Endothelial cell of umbilical vein (primary cell): ENCODE measurements around the gene TMEM63B. TPM values are rescaled to one million over a fixed set of nuclear protein-coding genes. Genes with fewer than 3 reads are reported as not detected.

Source experiments
- BruUV-seq: library from RNA; stranded (reverse); fragments of 400-500 nt; replicated peaks from 2 replicates; lab custom pipeline; 2021; lab: Mats Ljungman, UMichigan
- CTCF ChIA-PET: fragments of 300-600, 350-600 bp; sonication (Branson Sonifier 250); formaldehyde crosslinking; loops from one replicate; lab custom pipeline; 2021; ENCODE audit warnings: antibody characterized with exemption, inconsistent platforms; lab: Charles Lee
- POLR2A ChIA-PET: fragments of 300-600, 350-600 bp; sonication (Branson Sonifier 250); formaldehyde crosslinking; loops from one replicate; lab custom pipeline; 2021; ENCODE audit warnings: antibody characterized with exemption, inconsistent platforms; lab: Charles Lee
- DNase-seq: peaks from one replicate; pipeline ENCODE4 v3.0.0-alpha.2; 2011; ENCODE audit warnings: low read depth, low spot score
- FAIRE-seq: peaks from 2 replicates; lab custom pipeline; 2011; peaks lifted over from hg19 to GRCh38; lab: Jason Lieb, UNC
- H2AFZ ChIP-seq: 2 replicates; pipeline ENCODE4 v1.6.0; 2012; ENCODE audit warnings: low read depth, low read length, control low read depth, inconsistent platforms
- H3K27ac ChIP-seq: 2 replicates; pipeline ENCODE4 v1.5.1; 2011; ENCODE audit warnings: low read depth, mild to moderate bottlenecking, control low read depth, low read length, moderate library complexity; ENCODE audit not compliant: insufficient read depth
- H3K27me3 ChIP-seq, 2 experiments: 2 replicates each; pipeline versions ENCODE4 v1.6.0 to v1.6.1; 2011; ENCODE audit warnings: low read length in 2 of 2, mixed read lengths in 1 of 2; ENCODE audit not compliant: control insufficient read depth in 2 of 2, insufficient read depth in 2 of 2
- H3K36me3 ChIP-seq, 2 experiments: 2 replicates in 1 of 2; 3 replicates in 1 of 2; pipeline ENCODE4 v1.5.1; 2011; ENCODE audit warnings: low read length in 2 of 2, mild to moderate bottlenecking in 1 of 2, moderate library complexity in 1 of 2; ENCODE audit not compliant: control insufficient read depth in 2 of 2, insufficient read depth in 2 of 2; ENCODE audit errors: extremely low read depth in 1 of 2
- H3K4me1 ChIP-seq: 3 replicates; pipeline ENCODE4 v1.5.1; 2011; ENCODE audit warnings: mild to moderate bottlenecking, low read length; ENCODE audit not compliant: control insufficient read depth, insufficient read depth; ENCODE audit errors: extremely low read depth
- H3K4me2 ChIP-seq: 2 replicates; pipeline ENCODE4 v1.6.1; 2011; ENCODE audit warnings: low read length, control low read depth, mixed read lengths; ENCODE audit not compliant: insufficient read depth
- H3K4me3 ChIP-seq, 3 experiments: fragments of 200-600 bp in 1 of 3; sonication (generic), shearing (Covaris generic) in 1 of 3; replicated peaks in 1 of 3; 2 replicates each; pipeline ENCODE4 v1.5.1; 2011 to 2016; ENCODE audit warnings: control low read depth in 3 of 3, low read length in 3 of 3, mild to moderate bottlenecking in 2 of 3, inconsistent platforms in 1 of 3, low read depth in 1 of 3, moderate library complexity in 1 of 3; ENCODE audit not compliant: insufficient read depth in 1 of 3
- H3K79me2 ChIP-seq: 2 replicates; pipeline ENCODE4 v1.6.0; 2012; ENCODE audit warnings: low read length, inconsistent platforms; ENCODE audit not compliant: control insufficient read depth, insufficient read depth
- H3K9ac ChIP-seq: replicated peaks from 2 replicates; pipeline ENCODE3; 2011; ENCODE audit warnings: low read length, control low read depth; ENCODE audit not compliant: insufficient read depth; ENCODE audit errors: extremely low read depth
- H3K9me1 ChIP-seq: replicated peaks from 3 replicates; pipeline ENCODE4 v1.6.0; 2011; ENCODE audit warnings: mild to moderate bottlenecking, low read length; ENCODE audit not compliant: control insufficient read depth, insufficient read depth; ENCODE audit errors: extremely low read depth
- H3K9me3 ChIP-seq: replicated peaks from 2 replicates; pipeline ENCODE4 v1.5.1; 2012; ENCODE audit warnings: low read length, inconsistent platforms; ENCODE audit not compliant: control insufficient read depth, insufficient read depth
- H4K20me1 ChIP-seq: replicated peaks from 2 replicates; pipeline ENCODE3; 2011; ENCODE audit warnings: mild to moderate bottlenecking, low read length; ENCODE audit not compliant: control insufficient read depth, insufficient read depth; ENCODE audit errors: extremely low read depth
- EZH2 ChIP-seq: IDR thresholded peaks from 2 replicates; pipeline ENCODE4 v1.6.1; 2012; ENCODE audit warnings: borderline replicate concordance, low read depth, mild to moderate bottlenecking, moderate library complexity, low read length, inconsistent platforms; ENCODE audit not compliant: severe bottlenecking
- FOS ChIP-seq: IDR thresholded peaks from 2 replicates; pipeline ENCODE4 v1.6.1; 2011; ENCODE audit warnings: mild to moderate bottlenecking, low read length, moderate library complexity, borderline replicate concordance; ENCODE audit not compliant: insufficient read depth
- GATA2 ChIP-seq: IDR thresholded peaks from 2 replicates; pipeline ENCODE4 v1.7.0; 2011; ENCODE audit warnings: low read depth, mild to moderate bottlenecking, moderate library complexity, mixed read lengths, low read length; ENCODE audit not compliant: insufficient read length, insufficient read depth
- JUN ChIP-seq: IDR thresholded peaks from 2 replicates; pipeline ENCODE4 v1.6.1; 2011; ENCODE audit warnings: borderline replicate concordance, low read depth; ENCODE audit not compliant: insufficient read length, insufficient read depth
- MYC ChIP-seq: IDR thresholded peaks from one replicate; pipeline ENCODE4 v1.6.1; 2011; ENCODE audit warnings: mild to moderate bottlenecking, low read depth, low read length
- POLR2A ChIP-seq: IDR thresholded peaks from 2 replicates; pipeline ENCODE4 v1.6.1; 2012; ENCODE audit warnings: low read depth, mild to moderate bottlenecking, control low read depth, low read length
- POLR2AphosphoS5 ChIP-seq: IDR thresholded peaks from 2 replicates; pipeline ENCODE4 v1.6.1; 2012; ENCODE audit warnings: low read depth, mild to moderate bottlenecking, control low read depth, low read length, moderate library complexity; ENCODE audit not compliant: insufficient read depth
- dilution Hi-C: fragments of 300-500 bp; cut with MboI; formaldehyde crosslinking; loops from one replicate; pipeline ENCODE4 v1.15.0; 2019; ENCODE audit warnings: low sequenced_read_pairs; ENCODE audit not compliant: extremely low pct_ligation_motif_present
- intact Hi-C: fragments of 100-400 bp; cut with micrococcal nuclease; formaldehyde crosslinking; loops from one replicate; pipeline ENCODE4 v1.10.0; 2022
- polyA plus RNA-seq, 4 experiments: library from polyadenylated mRNA; depleted of rRNA in 3 of 4; stranded (reverse) in 3 of 4; unstranded in 1 of 4; fragments of >200 nt; gene quantifications; 2 replicates each; pipeline versions ENCODE4 v1.2.1 to v1.2.3, GENCODE V29; 2011 to 2012; ENCODE audit warnings: missing spikeins in 1 of 4
- total RNA-seq: library from RNA; stranded (reverse); gene quantifications from 2 replicates; pipeline ENCODE4 v1.2.3, GENCODE V29; 2021
- TF ChIP-seq, protein P1 (sequence below), 2 donors: IDR thresholded peaks; 1 replicate in 1 of 2; 2 replicates in 1 of 2; pipeline ENCODE4 v1.5.1; 2011; ENCODE audit warnings: low read length in 2 of 2, mild to moderate bottlenecking in 2 of 2, moderate library complexity in 2 of 2, control low read depth in 1 of 2, inconsistent platforms in 1 of 2, low read depth in 1 of 2; ENCODE audit not compliant: insufficient read depth in 1 of 2; ENCODE audit errors: extremely low read depth in 1 of 2
- TF ChIP-seq, protein P2 (sequence below): IDR thresholded peaks from 2 replicates; pipeline ENCODE4 v1.6.1; 2011; ENCODE audit not compliant: insufficient read depth, insufficient read length

TMEM63B gene
- total and polyA plus RNA-seq, 2 donors (not counting 3 experiments of a cell fraction or from before 2014, with no cell fraction given) = 49.7 to 56.1 TPM

DNA sequence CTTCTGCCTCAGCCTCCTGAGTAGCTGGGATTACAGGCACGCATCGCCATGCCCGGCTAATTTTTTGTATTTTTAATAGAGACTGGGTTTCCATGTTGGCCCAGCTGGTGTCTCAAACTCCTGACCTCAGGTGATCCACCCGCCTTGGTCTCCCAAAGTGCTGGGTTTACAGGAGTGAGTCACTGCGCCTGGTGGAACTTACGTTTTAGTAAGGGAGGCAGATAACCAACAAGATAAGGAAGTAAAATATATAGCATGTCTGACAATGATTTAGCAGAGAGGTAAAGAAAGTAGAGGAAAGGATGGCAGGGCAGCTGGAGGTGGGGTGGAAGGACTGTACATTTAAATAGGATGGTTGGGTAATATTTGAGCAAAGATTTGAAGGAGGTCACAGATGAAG, 76.6 kb downstream of the TMEM63B start:
- POLR2A ChIA-PET = no interaction called here
- FAIRE-seq (no peak), DNase-seq (no peak)
- Histone ChIP-seq H3K4me1 (peaks cover 14% of the 10 kb centered on the region), H2AFZ (no peak overlapping the region), H3K27me3 (no peaks in the 10 kb centered on the region), H3K9me3 (no peaks in the 10 kb centered on the region), H3K4me3 (no peak overlapping the region), H3K9me1 (no peaks in the 10 kb centered on the region), H3K36me3 (no peaks in the 10 kb centered on the region), H3K4me2 (no peak overlapping the region), H3K9ac (no peak overlapping the region), H4K20me1 (no peaks in the 10 kb centered on the region), H3K79me2 (no peaks in the 10 kb centered on the region), H3K27ac (no peak overlapping the region)
- CTCF ChIA-PET = no interaction called here
- dilution Hi-C loops = no loop called here
- TF ChIP-seq EZH2 = no peak
- TF ChIP-seq POLR2A = no peak
- TF ChIP-seq, protein P1, sequence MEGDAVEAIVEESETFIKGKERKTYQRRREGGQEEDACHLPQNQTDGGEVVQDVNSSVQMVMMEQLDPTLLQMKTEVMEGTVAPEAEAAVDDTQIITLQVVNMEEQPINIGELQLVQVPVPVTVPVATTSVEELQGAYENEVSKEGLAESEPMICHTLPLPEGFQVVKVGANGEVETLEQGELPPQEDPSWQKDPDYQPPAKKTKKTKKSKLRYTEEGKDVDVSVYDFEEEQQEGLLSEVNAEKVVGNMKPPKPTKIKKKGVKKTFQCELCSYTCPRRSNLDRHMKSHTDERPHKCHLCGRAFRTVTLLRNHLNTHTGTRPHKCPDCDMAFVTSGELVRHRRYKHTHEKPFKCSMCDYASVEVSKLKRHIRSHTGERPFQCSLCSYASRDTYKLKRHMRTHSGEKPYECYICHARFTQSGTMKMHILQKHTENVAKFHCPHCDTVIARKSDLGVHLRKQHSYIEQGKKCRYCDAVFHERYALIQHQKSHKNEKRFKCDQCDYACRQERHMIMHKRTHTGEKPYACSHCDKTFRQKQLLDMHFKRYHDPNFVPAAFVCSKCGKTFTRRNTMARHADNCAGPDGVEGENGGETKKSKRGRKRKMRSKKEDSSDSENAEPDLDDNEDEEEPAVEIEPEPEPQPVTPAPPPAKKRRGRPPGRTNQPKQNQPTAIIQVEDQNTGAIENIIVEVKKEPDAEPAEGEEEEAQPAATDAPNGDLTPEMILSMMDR (IDR thresholded peaks at IDR 0.05; ENCODE audit: extremely low read depth in 1 of 2, insufficient read depth in 1 of 2, low read depth in 1 of 2, low read length in 2 of 2) = no peak
- TF ChIP-seq JUN = no peak
- TF ChIP-seq, protein P2, sequence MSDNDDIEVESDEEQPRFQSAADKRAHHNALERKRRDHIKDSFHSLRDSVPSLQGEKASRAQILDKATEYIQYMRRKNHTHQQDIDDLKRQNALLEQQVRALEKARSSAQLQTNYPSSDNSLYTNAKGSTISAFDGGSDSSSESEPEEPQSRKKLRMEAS = no peak
- TF ChIP-seq FOS = no peak
- no peak for TF ChIP-seq GATA2
- no peak for TF ChIP-seq MYC
- no peak for TF ChIP-seq POLR2AphosphoS5
- intact Hi-C loops = no loop called here
- BruUV-seq = no TSS peak

Other genes starting within 250 kb of the TMEM63B start
- 62.4 and 68.1 TPM in 2 replicates for gene MRPL14, start 102 bp upstream of the TMEM63B start, total RNA-seq
- gene MRPL14, start 102 bp upstream of the TMEM63B start, polyA plus RNA-seq = 91.2 and 103 TPM in 2 replicates
- gene CAPN11, start 31.3 kb downstream of the TMEM63B start, total RNA-seq = 1.4 and 1.8 TPM in 2 replicates
- 1.0 and 1.7 TPM in 2 replicates for gene CAPN11, start 31.3 kb downstream of the TMEM63B start, polyA plus RNA-seq
- not detected in 2 replicates for gene MYMX, start 89.4 kb downstream of the TMEM63B start, total RNA-seq
- gene MYMX, start 89.4 kb downstream of the TMEM63B start, polyA plus RNA-seq = 0.18 and 0.24 TPM in 2 replicates
- gene SLC29A1, start 96.0 kb downstream of the TMEM63B start, total RNA-seq = 202 and 219 TPM in 2 replicates
- gene SLC29A1, start 96.0 kb downstream of the TMEM63B start, polyA plus RNA-seq = 539 and 592 TPM in 2 replicates
- 1,088 and 1,201 TPM in 2 replicates for gene HSP90AB1, start 119.5 kb downstream of the TMEM63B start, total RNA-seq
- gene HSP90AB1, start 119.5 kb downstream of the TMEM63B start, polyA plus RNA-seq = 557 and 824 TPM in 2 replicates
- gene SLC35B2, start 130.0 kb downstream of the TMEM63B start, total RNA-seq = 53.4 and 53.9 TPM in 2 replicates
- 112 and 148 TPM in 2 replicates for gene SLC35B2, start 130.0 kb downstream of the TMEM63B start, polyA plus RNA-seq
- gene NFKBIE, start 138.0 kb downstream of the TMEM63B start, total RNA-seq = 15.6 and 19.0 TPM in 2 replicates
- gene NFKBIE, start 138.0 kb downstream of the TMEM63B start, polyA plus RNA-seq = 22.6 and 25.8 TPM in 2 replicates
- gene TMEM151B, start 142.9 kb downstream of the TMEM63B start, total RNA-seq = 0.07 TPM in 1 of 2 replicates, not detected in the other
- gene TMEM151B, start 142.9 kb downstream of the TMEM63B start, polyA plus RNA-seq = 0.03 and 0.05 TPM in 2 replicates
- 17.9 and 18.0 TPM in 2 replicates for gene AARS2, start 185.8 kb downstream of the TMEM63B start, total RNA-seq
- 7.9 and 8.3 TPM in 2 replicates for gene AARS2, start 185.8 kb downstream of the TMEM63B start, polyA plus RNA-seq
- gene SPATS1, start 215.1 kb downstream of the TMEM63B start, total RNA-seq = not detected in 2 replicates
- gene SPATS1, start 215.1 kb downstream of the TMEM63B start, polyA plus RNA-seq = not detected in 2 replicates